Measurements from ENCODE around the gene TAP1. TPM values are rescaled to one million over a fixed set of nuclear protein-coding genes. Genes with fewer than 3 reads are reported as not detected.
"Not testable (repeated sequence)": the region's sequence is repeated elsewhere in the genome, so short reads cannot be mapped to it uniquely, and the experiment has no call there.

The TAP1 gene
- total RNA-seq, 2 experiments from 2014 or later = 91.5 to 93.9 TPM

DNA sequence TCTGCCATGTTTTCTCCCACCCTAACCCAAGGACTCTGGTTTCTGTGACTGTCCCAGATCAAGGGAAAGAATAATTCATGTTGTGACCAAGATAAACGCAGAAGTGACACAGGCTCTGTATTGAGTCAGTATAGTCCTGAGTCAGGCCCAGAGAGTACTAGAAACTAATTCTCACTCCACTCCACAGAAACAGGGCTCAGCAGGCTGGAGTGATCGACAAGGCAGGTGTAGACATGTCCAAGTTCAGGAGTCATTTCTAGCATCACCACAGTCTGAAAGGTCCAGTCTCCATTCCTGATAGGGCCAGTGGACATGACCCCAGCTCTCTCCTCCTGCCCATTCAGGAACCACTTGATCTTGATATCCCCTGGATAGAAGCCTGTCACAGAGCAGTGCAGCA lies 39.4 kb downstream of the TAP1 start:
- Mint-ChIP-seq H3K36me3 (ENCODE audit: low read depth) (no peaks in the 10 kb centered on the region), H3K27me3 (no peaks in the 10 kb centered on the region), H3K9me3 (no peaks in the 10 kb centered on the region), H3K27ac (no peak overlapping the region), H3K4me3 (no peak overlapping the region), H3K4me1 (ENCODE audit: low read depth) (no peaks in the 10 kb centered on the region)
- CTCF ChIA-PET = no interaction called here
- no peak overlapping the region for H3K27ac ChIP-seq (ENCODE audit: low read depth in 1 of 2, low read length in 2 of 2)
- H3K27me3 ChIP-seq (ENCODE audit: control insufficient read depth in 1 of 2, insufficient read depth in 2 of 2, low read length in 2 of 2) = no peaks in the 10 kb centered on the region
- no peak overlapping the region for H3K4me3 ChIP-seq (ENCODE audit: low read length)
- no peaks in the 10 kb centered on the region for H3K4me1 ChIP-seq (ENCODE audit: insufficient read depth, low read length)
- H3K36me3 ChIP-seq (ENCODE audit: insufficient read depth, low read length) = no peaks in the 10 kb centered on the region
- intact Hi-C loops (cut with DNase I, micrococcal nuclease) = no loop called here
- H3K9me3 ChIP-seq (ENCODE audit: control insufficient read depth in 1 of 2, insufficient read depth in 1 of 2, low read length in 2 of 2) = no peaks in the 10 kb centered on the region
- TF ChIP-seq, protein P1, sequence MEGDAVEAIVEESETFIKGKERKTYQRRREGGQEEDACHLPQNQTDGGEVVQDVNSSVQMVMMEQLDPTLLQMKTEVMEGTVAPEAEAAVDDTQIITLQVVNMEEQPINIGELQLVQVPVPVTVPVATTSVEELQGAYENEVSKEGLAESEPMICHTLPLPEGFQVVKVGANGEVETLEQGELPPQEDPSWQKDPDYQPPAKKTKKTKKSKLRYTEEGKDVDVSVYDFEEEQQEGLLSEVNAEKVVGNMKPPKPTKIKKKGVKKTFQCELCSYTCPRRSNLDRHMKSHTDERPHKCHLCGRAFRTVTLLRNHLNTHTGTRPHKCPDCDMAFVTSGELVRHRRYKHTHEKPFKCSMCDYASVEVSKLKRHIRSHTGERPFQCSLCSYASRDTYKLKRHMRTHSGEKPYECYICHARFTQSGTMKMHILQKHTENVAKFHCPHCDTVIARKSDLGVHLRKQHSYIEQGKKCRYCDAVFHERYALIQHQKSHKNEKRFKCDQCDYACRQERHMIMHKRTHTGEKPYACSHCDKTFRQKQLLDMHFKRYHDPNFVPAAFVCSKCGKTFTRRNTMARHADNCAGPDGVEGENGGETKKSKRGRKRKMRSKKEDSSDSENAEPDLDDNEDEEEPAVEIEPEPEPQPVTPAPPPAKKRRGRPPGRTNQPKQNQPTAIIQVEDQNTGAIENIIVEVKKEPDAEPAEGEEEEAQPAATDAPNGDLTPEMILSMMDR (IDR thresholded peaks at IDR 0.05) = no peak
- POLR2A ChIA-PET = no interaction called here
- ATAC-seq (ENCODE audit: poor library complexity) = no peak
- no peak for DNase-seq

DNA sequence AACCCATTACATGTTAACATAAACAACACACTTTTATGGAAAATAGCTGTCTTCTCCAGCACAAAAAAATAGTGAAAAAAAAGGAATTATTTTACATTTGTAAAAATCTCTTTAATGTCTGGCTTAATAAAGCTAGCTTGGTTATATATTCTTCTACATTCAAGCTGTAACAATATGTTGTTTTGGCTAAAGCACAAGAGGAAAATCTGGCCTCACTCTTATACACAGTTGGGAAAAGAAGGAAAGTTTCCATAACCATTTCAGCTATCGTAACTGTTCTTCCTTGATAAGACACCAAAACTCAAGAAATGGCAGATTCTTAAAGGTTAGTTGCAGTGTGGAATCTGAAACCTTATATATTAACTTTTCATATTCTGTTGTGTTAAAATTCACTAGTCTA lies 44.3 kb downstream of the TAP1 start:
- CTCF ChIA-PET = interaction anchor here (0.9 to 1.4 kb wide), 2 partner anchors 11 to 59 kb away, joined by 3 read pairs; no protein-coding TSS in a partner anchor
- H3K36me3 ChIP-seq (ENCODE audit: insufficient read depth, low read length) = no peaks in the 10 kb centered on the region
- H3K4me3 Mint-ChIP-seq = no peak overlapping the region

DNA sequence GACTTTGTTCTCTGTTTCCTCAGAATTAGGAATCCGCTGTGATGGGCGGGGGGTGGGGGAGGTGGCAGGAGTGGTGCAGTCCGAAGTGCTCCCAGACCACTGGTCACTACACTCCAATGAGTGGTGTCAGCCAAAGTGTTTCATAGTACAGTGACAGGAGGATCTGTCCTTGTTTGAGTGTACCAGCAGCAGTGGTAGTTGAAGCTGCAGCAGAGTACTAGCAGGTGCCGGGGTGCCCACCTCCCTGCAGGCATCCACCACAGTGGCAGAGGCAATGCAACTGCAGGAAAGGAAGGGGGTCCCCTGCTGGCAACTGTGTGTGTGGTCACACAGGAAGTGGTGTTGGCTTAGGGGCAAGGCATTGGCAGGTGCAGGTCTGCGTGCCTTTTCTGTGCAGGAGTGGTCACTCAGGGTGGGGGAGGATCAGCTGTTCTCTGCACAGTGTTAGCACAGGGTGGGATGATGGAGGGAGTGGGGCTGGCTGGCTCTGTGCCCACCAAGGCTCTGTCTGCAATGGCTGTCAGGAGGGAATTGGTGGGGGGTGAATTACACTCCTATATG lies 46.4 kb downstream of the TAP1 start:
- DNase-seq = no peak
- ATAC-seq (ENCODE audit: poor library complexity) = no peak
- ChIA-PET POLR2A (no interaction called here), CTCF (no interaction called here)
- no peak overlapping the region for H3K27ac ChIP-seq (ENCODE audit: low read depth in 1 of 2, low read length in 2 of 2)
- Mint-ChIP-seq H3K4me3 (no peak overlapping the region), H3K27me3 (peaks cover 42% of the 10 kb centered on the region), H3K27ac (no peak overlapping the region), H3K36me3 (ENCODE audit: low read depth) (no peaks in the 10 kb centered on the region), H3K4me1 (ENCODE audit: low read depth) (no peaks in the 10 kb centered on the region), H3K9me3 (no peaks in the 10 kb centered on the region)
- no peaks in the 10 kb centered on the region for H3K4me1 ChIP-seq (ENCODE audit: insufficient read depth, low read length)
- TF ChIP-seq, protein P1 (IDR thresholded peaks at IDR 0.05) = no peak
- no peaks in the 10 kb centered on the region for H3K9me3 ChIP-seq (ENCODE audit: control insufficient read depth in 1 of 2, insufficient read depth in 1 of 2, low read length in 2 of 2)
- H3K27me3 ChIP-seq (ENCODE audit: control insufficient read depth in 1 of 2, insufficient read depth in 2 of 2, low read length in 2 of 2) = peaks cover 0 to 9% of the 10 kb centered on the region in 2 experiments
- intact Hi-C loops (cut with DNase I, micrococcal nuclease) = no loop called here
- no peak overlapping the region for H3K4me3 ChIP-seq (ENCODE audit: low read length)
- no peaks in the 10 kb centered on the region for H3K36me3 ChIP-seq (ENCODE audit: insufficient read depth, low read length)

More for the DNA sequence above, 44.3 kb downstream of the TAP1 start:
- Histone ChIP-seq H3K9me3 (ENCODE audit: control insufficient read depth in 1 of 2, insufficient read depth in 1 of 2, low read length in 2 of 2) (no peaks in the 10 kb centered on the region), H3K27me3 (ENCODE audit: control insufficient read depth in 1 of 2, insufficient read depth in 2 of 2, low read length in 2 of 2) (peaks cover 0 to 5% of the 10 kb centered on the region in 2 experiments), H3K27ac (ENCODE audit: low read depth in 1 of 2, low read length in 2 of 2) (no peak overlapping the region), H3K4me3 (ENCODE audit: low read length) (no peak overlapping the region), H3K4me1 (ENCODE audit: insufficient read depth, low read length) (no peaks in the 10 kb centered on the region)
- no peaks in the 10 kb centered on the region for H3K9me3 Mint-ChIP-seq
- TF ChIP-seq, protein P1 (IDR thresholded peaks at IDR 0.05) = no peak
- no peaks in the 10 kb centered on the region for H3K4me1 Mint-ChIP-seq (ENCODE audit: low read depth)
- no peaks in the 10 kb centered on the region for H3K36me3 Mint-ChIP-seq (ENCODE audit: low read depth)
- DNase-seq = no peak
- intact Hi-C loops (cut with DNase I, micrococcal nuclease) = no loop called here
- POLR2A ChIA-PET = no interaction called here
- no peak for ATAC-seq (ENCODE audit: poor library complexity)
- no peak overlapping the region for H3K27ac Mint-ChIP-seq
- H3K27me3 Mint-ChIP-seq = peaks cover 23% of the 10 kb centered on the region

DNA sequence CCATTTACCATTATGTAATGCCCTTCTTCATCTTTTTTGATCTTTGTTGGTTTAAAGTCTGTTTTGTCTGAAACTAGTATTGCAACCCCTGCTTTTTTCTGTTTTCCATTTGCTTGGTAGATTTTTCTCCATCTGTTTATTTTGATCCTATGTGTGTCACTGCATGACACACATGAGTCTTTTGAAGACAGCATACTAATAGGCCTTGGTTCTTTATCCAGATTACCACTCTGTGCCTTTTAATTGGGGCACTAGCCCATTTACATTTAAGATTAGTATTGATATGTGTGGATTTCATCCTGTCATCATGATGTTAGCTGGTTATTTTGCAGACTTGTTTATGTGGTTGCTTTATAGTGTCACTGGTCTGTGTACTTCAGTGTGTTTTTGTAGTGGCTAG lies 48.1 kb downstream of the TAP1 start:
- H3K27ac Mint-ChIP-seq; H3K4me1 ChIP-seq (ENCODE audit: insufficient read depth, low read length); H3K36me3 Mint-ChIP-seq (ENCODE audit: low read depth); H3K4me3 ChIP-seq (ENCODE audit: low read length); H3K9me3 Mint-ChIP-seq; CTCF ChIA-PET; H3K4me3 Mint-ChIP-seq; DNase-seq; H3K27ac ChIP-seq (ENCODE audit: low read depth in 1 of 2, low read length in 2 of 2); intact Hi-C loops (cut with DNase I, micrococcal nuclease); H3K36me3 ChIP-seq (ENCODE audit: insufficient read depth, low read length); H3K4me1 Mint-ChIP-seq (ENCODE audit: low read depth); POLR2A ChIA-PET; ATAC-seq (ENCODE audit: poor library complexity); H3K9me3 ChIP-seq (ENCODE audit: control insufficient read depth in 1 of 2, insufficient read depth in 1 of 2, low read length in 2 of 2): not testable (repeated sequence)
- H3K27me3 Mint-ChIP-seq = peaks cover 52% of the 10 kb centered on the region
- H3K27me3 ChIP-seq (ENCODE audit: control insufficient read depth in 1 of 2, insufficient read depth in 2 of 2, low read length in 2 of 2) = peaks cover 0 to 13% of the 10 kb centered on the region in 2 experiments

All from CD4-positive, alpha-beta T cell (primary cell).